HL-60 (cell line): ENCODE results near the gene DIP2A.

ENCODE experiments used
- CTCF ChIP-seq: IDR thresholded peaks from one replicate; pipeline ENCODE4 v1.5.1; 2011; ENCODE audit warnings: low read length, control low read depth, inconsistent platforms; ENCODE audit not compliant: insufficient read depth
- POLR2AphosphoS5 ChIP-seq: IDR thresholded peaks from 2 replicates; pipeline ENCODE4 v1.6.1; 2012; ENCODE audit warnings: low read depth

- TF ChIP-seq CTCF = no peak
- TF ChIP-seq POLR2AphosphoS5 = peak; percentile 21; the same call in 1 of the 2 replicates
Observed at GRCh38 chr21:46562964-46563607, 104.4 kb downstream of the DIP2A start.
